ENCODE data around the gene KDM2A. TPM values are rescaled to one million over a fixed set of nuclear protein-coding genes. Genes with fewer than 3 reads are reported as not detected.
"Not testable (repeated sequence)": the region's sequence is repeated elsewhere in the genome, so short reads cannot be mapped to it uniquely, and the experiment has no call there.

Gene KDM2A
- total RNA-seq, 4 donors from 2014 or later = 33.4 to 84.7 (median 64.8) TPM

DNA sequence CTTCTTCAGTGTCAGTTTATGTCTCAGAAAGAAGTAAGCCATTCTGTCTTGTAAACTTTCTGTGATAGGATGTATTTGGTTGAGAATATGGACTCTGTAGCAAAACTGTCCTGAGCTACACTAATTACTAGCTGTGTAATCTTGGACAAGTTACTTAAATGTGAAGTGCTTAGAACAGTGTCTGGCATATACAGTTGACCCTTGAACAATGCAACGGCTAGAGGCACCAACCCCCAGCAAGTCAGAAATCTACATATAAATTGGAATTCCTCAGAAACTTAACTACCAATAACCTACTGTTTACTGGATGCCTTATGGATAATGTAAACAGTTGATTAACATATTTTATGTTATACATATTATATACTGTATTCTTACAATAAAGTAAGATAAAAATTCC is 78.5 kb downstream of the KDM2A start:
- no peaks in the 10 kb centered on the region for H3K9me3 ChIP-seq
- H3K27me3 ChIP-seq = no peaks in the 10 kb centered on the region
- TF ChIP-seq POLR2A (IDR thresholded peaks at IDR 0.05) = no peak
- TF ChIP-seq, protein P1, sequence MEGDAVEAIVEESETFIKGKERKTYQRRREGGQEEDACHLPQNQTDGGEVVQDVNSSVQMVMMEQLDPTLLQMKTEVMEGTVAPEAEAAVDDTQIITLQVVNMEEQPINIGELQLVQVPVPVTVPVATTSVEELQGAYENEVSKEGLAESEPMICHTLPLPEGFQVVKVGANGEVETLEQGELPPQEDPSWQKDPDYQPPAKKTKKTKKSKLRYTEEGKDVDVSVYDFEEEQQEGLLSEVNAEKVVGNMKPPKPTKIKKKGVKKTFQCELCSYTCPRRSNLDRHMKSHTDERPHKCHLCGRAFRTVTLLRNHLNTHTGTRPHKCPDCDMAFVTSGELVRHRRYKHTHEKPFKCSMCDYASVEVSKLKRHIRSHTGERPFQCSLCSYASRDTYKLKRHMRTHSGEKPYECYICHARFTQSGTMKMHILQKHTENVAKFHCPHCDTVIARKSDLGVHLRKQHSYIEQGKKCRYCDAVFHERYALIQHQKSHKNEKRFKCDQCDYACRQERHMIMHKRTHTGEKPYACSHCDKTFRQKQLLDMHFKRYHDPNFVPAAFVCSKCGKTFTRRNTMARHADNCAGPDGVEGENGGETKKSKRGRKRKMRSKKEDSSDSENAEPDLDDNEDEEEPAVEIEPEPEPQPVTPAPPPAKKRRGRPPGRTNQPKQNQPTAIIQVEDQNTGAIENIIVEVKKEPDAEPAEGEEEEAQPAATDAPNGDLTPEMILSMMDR (IDR thresholded peaks at IDR 0.05) = no peak
- intact Hi-C loops (cut with DNase I) = no loop called here
- peaks cover 0 to 92% (median 5%) of the 10 kb centered on the region in 3 donors for H3K36me3 ChIP-seq
- DNase-seq = no peak
- WGBS, 2 donors = 79 to 82% methylated on average over 1 of the region's 1 CpG
- H3K27ac ChIP-seq = no peak overlapping the region
- H3K4me1 ChIP-seq = no peaks in the 10 kb centered on the region
- H3K4me3 ChIP-seq = no peak overlapping the region

DNA sequence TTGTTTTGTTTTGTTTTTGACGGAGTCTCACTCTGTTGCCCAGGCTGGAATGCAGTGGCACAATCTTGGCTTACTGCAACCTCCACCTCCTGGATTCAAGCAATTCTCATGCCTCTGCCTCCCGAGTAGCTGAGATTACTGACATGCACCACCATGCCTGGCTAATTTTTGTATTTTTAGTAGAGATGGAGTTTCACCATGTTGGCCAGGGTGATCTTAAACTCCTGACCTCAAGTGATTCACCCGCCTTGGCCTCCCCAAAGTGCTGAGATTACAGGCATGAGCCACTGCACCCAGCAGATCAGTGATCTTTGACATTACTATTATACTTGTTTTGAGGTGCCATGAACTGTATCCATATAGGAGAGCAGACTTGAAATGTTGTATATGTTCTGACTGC is 79.7 kb downstream of the KDM2A start:
- peaks cover 0 to 90% (median 5%) of the 10 kb centered on the region in 3 donors for H3K36me3 ChIP-seq
- H3K27ac ChIP-seq; H3K4me3 ChIP-seq; H3K27me3 ChIP-seq; H3K9me3 ChIP-seq; intact Hi-C loops (cut with DNase I); H3K4me1 ChIP-seq; DNase-seq: not testable (repeated sequence)
- WGBS, 2 donors = 79 to 83% methylated on average over 3 of the region's 3 CpGs

DNA sequence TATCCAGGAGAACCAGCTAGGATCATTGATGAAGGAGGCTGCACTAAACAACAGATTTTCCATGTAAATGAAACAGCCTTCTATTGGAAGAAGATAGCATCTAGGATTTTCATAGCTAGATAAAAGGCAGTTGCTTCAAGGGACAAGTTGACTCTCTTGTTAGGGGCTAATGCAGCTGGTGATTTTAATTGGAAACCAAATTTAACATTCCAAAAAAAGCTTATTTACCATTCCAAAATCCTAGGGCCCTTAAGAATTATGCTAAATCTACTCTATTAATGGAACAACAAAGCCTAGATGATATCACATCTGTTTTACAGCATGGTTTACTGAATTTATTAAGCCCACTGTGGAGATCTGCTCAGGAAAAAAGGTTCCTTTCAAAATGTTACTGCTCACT is 80.7 kb downstream of the KDM2A start:
- no peak for DNase-seq
- Histone ChIP-seq H3K36me3 (peaks cover 0 to 88% (median 5%) of the 10 kb centered on the region in 3 donors), H3K27ac (no peak overlapping the region), H3K27me3 (no peaks in the 10 kb centered on the region), H3K4me3 (no peak overlapping the region), H3K4me1 (no peaks in the 10 kb centered on the region), H3K9me3 (no peaks in the 10 kb centered on the region)
- TF ChIP-seq, protein P1 (IDR thresholded peaks at IDR 0.05) = no peak
- intact Hi-C loops (cut with DNase I) = no loop called here

DNA sequence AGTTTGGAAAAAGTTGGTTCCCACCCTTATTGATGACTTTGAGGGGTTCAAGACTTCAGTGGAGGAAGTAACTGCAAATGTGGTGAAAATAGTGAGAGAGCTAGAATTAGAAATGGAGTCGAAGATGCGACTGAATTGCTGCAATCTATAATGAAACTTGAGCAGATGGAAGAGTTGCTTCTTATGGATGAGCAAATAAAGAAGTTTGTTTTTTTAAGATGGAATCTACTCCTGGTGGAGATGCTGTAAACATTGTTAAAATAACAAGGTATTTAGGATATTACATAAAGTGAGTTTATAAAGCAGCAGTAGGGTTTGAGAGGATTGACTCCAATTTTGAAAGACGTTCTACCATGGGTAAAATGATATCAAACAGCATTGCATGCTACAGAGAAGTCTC is 83.0 kb downstream of the KDM2A start:
- Histone ChIP-seq H3K4me3 (no peak overlapping the region), H3K4me1 (no peaks in the 10 kb centered on the region), H3K27me3 (no peaks in the 10 kb centered on the region), H3K27ac (no peak overlapping the region), H3K36me3 (peaks cover 0 to 90% (median 5%) of the 10 kb centered on the region in 3 donors), H3K9me3 (no peaks in the 10 kb centered on the region)
- TF ChIP-seq, protein P1 (IDR thresholded peaks at IDR 0.05) = no peak
- no peak for TF ChIP-seq POLR2A (IDR thresholded peaks at IDR 0.05)
- DNase-seq = no peak
- intact Hi-C loops (cut with DNase I) = no loop called here
- WGBS, 2 donors = 93 to 95% methylated on average over 3 of the region's 3 CpGs

DNA sequence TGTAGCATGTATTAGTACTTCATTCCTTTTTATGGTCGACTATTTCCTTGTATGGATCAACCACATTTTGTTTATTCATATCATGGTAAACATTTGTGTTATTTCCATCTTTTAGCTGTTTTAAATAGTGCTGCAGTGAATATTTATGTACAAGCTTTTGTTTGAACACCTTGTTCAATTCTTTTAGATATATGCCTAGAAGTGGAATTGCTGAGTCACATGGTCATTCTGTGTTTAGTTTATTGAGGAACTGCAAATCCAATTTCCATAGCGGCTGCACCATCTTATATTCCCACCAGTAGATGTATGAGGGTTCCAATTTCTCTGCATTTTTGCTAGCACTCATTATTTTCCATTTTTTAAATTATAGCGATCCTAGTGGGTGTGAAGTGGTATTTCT is 85.8 kb downstream of the KDM2A start:
- Histone ChIP-seq H3K9me3 (no peaks in the 10 kb centered on the region), H3K27ac (no peak overlapping the region), H3K36me3 (peaks cover 7 to 90% (median 21%) of the 10 kb centered on the region in 3 donors), H3K4me1 (no peaks in the 10 kb centered on the region), H3K4me3 (no peak overlapping the region), H3K27me3 (no peaks in the 10 kb centered on the region)
- intact Hi-C loops (cut with DNase I) = no loop called here
- no peak for DNase-seq
- TF ChIP-seq, protein P1 (IDR thresholded peaks at IDR 0.05) = no peak
- 84 to 87% methylated on average over 3 of the region's 3 CpGs for WGBS, 2 donors

DNA sequence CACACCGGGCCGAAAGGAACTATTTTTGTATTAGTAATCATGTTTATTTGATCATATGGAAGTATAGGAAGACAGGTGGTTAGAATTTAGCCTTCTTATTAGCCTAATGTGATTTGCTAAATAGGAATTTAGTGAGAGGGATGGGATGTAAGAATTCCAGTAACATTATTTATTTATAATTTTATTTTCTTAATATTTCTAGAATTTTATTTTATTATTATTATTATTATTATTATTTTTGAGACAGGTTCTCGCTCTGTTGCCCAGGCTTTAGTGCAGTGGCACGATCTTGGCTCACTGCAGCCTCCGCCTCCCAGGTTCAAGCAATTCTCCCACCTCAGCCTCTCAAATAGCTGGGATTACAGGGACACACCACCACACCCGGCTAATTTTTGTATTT is 90.2 kb downstream of the KDM2A start:
- peaks cover 0 to 26% (median 5%) of the 10 kb centered on the region in 3 donors for H3K4me1 ChIP-seq
- DNase-seq; H3K4me3 ChIP-seq; H3K27me3 ChIP-seq; intact Hi-C loops (cut with DNase I); H3K27ac ChIP-seq; H3K9me3 ChIP-seq: not testable (repeated sequence)
- peaks cover 7 to 93% (median 18%) of the 10 kb centered on the region in 3 donors for H3K36me3 ChIP-seq
- 93 to 97% methylated on average over 6 of the region's 6 CpGs for WGBS, 2 donors
